GM12864 (cell line): ENCODE data around the gene NDUFS6.

ENCODE experiments used
- DNase-seq: peaks from one replicate; pipeline ENCODE4 v3.0.0-alpha.2; 2011; ENCODE audit warnings: low read depth
- H3K4me3 ChIP-seq: 2 replicates; pipeline ENCODE4 v1.5.1; 2011; ENCODE audit warnings: mild to moderate bottlenecking, low read depth, low read length, control low read depth
- TF ChIP-seq, protein P1 (sequence below): IDR thresholded peaks from 2 replicates; pipeline ENCODE4 v1.5.1; 2011; ENCODE audit warnings: low read depth, mild to moderate bottlenecking, moderate library complexity, low read length, control low read depth, inconsistent platforms; ENCODE audit errors: missing control alignments

NDUFS6 gene

GRCh38 chr5:1847611-1848010 is 46.4 kb downstream of the NDUFS6 start:
- TF ChIP-seq, protein P1, sequence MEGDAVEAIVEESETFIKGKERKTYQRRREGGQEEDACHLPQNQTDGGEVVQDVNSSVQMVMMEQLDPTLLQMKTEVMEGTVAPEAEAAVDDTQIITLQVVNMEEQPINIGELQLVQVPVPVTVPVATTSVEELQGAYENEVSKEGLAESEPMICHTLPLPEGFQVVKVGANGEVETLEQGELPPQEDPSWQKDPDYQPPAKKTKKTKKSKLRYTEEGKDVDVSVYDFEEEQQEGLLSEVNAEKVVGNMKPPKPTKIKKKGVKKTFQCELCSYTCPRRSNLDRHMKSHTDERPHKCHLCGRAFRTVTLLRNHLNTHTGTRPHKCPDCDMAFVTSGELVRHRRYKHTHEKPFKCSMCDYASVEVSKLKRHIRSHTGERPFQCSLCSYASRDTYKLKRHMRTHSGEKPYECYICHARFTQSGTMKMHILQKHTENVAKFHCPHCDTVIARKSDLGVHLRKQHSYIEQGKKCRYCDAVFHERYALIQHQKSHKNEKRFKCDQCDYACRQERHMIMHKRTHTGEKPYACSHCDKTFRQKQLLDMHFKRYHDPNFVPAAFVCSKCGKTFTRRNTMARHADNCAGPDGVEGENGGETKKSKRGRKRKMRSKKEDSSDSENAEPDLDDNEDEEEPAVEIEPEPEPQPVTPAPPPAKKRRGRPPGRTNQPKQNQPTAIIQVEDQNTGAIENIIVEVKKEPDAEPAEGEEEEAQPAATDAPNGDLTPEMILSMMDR: no peak
- no peak overlapping the region for H3K4me3 ChIP-seq
- DNase-seq: no peak

- no peak for DNase-seq
- H3K4me3 ChIP-seq: no peak overlapping the region
- TF ChIP-seq, protein P1: no peak
Measured at GRCh38 chr5:1850324-1851154, 49.3 kb downstream of the NDUFS6 start.

DNA sequence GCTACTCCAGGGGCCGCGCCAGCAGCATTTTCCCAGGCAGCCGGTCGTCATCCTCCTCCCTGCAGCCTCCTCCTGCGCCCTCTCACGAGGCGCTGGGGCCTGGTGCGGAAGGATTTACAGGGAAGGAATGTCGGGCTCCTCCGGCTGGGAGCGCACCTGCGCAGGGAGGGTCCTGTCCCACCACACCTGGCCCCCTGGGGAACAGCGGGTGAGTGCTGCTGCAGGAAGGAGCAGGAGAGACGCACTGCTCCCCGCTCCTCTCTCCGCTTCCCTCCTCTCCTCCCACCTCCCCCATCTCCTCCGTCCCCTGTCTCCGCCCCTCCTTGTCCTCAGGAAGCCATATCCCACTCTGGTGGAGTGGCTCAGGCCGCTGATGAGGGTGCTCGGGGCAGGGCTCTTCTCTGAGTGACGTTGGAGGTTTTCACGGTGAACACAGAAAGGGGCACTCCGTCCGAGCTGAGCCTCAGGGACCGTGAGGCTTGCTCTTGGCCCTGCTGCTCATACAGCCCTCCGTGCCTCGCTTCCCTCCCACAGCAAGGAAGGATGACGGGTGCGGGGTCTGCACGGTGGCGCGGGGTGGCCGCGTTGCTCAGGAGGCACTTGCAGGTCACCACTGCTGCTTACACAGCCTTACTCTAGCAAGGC is 50.2 kb downstream of the NDUFS6 start:
- no peak for DNase-seq
- TF ChIP-seq, protein P1: no peak
- no peak overlapping the region for H3K4me3 ChIP-seq

GRCh38 chr5:1852324-1852947 is 51.2 kb downstream of the NDUFS6 start:
- no peak overlapping the region for H3K4me3 ChIP-seq
- TF ChIP-seq, protein P1: no peak
- no peak for DNase-seq

DNA sequence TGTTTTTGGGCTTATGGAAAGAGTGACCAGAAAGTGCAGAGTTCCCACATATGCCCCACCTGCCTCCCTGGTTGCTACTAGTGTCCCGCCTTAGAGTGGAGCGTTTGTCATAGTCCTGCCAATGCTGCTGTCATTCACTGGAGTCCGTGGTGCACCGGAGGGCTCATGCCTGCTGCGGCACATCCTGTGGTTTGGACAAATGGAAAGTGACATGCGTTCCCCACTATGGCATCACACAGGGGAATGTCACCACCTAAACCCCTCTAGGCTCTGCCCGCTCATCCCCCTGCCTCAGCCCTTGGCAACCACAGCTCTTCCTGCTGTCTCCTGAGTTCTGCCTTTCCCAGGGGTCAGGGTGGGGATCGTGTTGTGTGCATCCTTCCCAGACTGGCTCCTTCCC is 52.3 kb downstream of the NDUFS6 start:
- no peak for DNase-seq
- TF ChIP-seq, protein P1: no peak
- no peak overlapping the region for H3K4me3 ChIP-seq

DNA sequence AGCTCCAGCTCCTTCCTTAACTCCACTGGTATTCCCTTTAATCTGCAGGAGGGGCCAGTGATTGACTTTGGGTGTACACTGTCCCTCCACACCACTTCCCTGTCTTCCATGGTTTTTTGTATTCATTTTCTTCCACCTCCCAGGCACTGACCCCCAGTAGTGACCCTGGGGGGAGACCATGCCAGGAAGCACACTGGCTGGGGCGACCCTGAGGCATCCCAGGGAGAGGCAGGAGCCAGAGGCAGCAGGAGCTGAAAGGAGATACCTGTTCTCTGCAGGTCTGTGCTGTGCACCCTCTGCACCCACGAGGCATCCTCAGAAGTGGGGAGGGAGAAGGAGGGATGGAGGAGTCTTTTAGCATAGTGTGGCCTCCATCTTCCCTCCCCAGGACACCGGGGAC is 53.9 kb downstream of the NDUFS6 start:
- TF ChIP-seq, protein P1: no peak
- H3K4me3 ChIP-seq: no peak overlapping the region
- no peak for DNase-seq
